ENCODE data around the gene CNIH2. TPM values are rescaled to one million over a fixed set of nuclear protein-coding genes. Genes with fewer than 3 reads are reported as not detected.
"Not testable (repeated sequence)": the region's sequence is repeated elsewhere in the genome, so short reads cannot be mapped to it uniquely, and the experiment has no call there.

CNIH2 gene
- total RNA-seq, 1 donor from 2014 or later = 0.22 TPM

GRCh38 chr11:66310324-66310723 lies 32.3 kb downstream of the CNIH2 start:
- DNase-seq (ENCODE audit: low spot score) = no peak
- intact Hi-C loops (cut with DNase I) = loop anchor here (2.0 kb wide), 1 partner anchor 76 kb away; no protein-coding TSS in a partner anchor

DNA sequence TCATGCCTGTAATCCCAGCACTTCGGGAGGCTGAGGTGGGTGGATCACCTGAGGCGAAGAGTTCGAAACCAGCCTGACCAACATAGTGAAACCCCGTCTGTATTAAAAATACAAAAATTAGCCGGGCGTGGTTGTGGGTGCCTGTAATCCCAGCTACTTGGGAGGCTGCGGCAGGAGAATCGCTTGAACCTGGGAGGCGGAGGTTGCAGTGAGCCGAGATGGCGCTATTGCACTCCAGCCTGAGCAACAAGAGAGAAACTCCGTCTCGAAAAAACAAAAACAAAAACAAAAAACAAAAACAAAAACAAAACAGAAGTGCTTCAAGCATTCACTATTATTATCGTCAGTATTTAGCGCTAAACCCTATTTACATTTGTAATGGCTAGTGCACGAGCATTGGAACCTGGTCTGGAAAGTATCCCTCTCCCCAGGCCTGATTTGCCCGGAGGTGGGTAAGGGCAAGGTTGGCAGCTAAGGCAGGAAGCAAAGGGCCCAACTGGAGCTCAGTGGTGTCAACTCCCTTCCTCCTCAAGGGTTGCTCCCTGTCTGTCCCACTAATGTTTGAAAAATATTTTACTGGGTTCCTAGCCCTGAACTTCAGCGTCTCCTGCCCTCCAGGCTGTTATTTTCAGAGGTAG lies 32.9 kb downstream of the CNIH2 start:
- intact Hi-C loops (cut with DNase I) = loop anchor here (2.0 kb wide), 1 partner anchor 76 kb away; no protein-coding TSS in a partner anchor
- DNase-seq (ENCODE audit: low spot score) = not testable (repeated sequence)

- no peak for DNase-seq (ENCODE audit: low spot score)
- intact Hi-C loops (cut with DNase I) = loop anchor here (2.0 kb wide), 1 partner anchor 75 kb away; no protein-coding TSS in a partner anchor
These were observed 33.5 kb downstream of the CNIH2 start for GRCh38 chr11:66311470-66311964.

- peak; percentile 94 for DNase-seq (ENCODE audit: low spot score)
- intact Hi-C loops (cut with DNase I) = loop anchor here (1.0 to 2.0 kb wide), 2 partner anchors 16 to 75 kb away; no protein-coding TSS in a partner anchor
These were observed 34.1 kb downstream of the CNIH2 start for GRCh38 chr11:66311965-66312548.

GRCh38 chr11:66312549-66313320 lies 34.8 kb downstream of the CNIH2 start:
- intact Hi-C loops (cut with DNase I) = loop anchor here (1.0 kb wide), 1 partner anchor 16 kb away; no protein-coding TSS in a partner anchor
- DNase-seq (ENCODE audit: low spot score) = peak; percentile 98

- intact Hi-C loops (cut with DNase I) = no loop called here
- no peak for DNase-seq (ENCODE audit: low spot score)
These were observed 35.6 kb downstream of the CNIH2 start for GRCh38 chr11:66313321-66314185.

DNA sequence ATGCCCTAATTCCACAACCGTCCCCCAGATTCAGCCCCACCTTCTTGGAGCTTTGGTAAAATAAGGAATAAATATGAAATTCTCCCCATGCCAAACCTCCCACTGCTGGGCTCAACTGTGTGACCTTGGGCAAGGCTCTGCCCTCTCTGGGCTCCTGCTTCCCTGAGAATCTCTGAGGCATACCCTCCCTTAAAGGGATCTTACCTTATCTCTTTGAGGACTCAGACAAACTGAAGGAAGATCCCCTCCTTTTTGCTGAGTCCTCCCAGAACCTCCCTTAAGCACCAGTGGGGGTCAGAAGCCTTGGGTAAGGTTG lies 36.2 kb downstream of the CNIH2 start:
- DNase-seq (ENCODE audit: low spot score) = no peak
- intact Hi-C loops (cut with DNase I) = no loop called here

GRCh38 chr11:66314561-66315497 lies 36.9 kb downstream of the CNIH2 start:
- intact Hi-C loops (cut with DNase I) = no loop called here
- DNase-seq (ENCODE audit: low spot score) = no peak

DNA sequence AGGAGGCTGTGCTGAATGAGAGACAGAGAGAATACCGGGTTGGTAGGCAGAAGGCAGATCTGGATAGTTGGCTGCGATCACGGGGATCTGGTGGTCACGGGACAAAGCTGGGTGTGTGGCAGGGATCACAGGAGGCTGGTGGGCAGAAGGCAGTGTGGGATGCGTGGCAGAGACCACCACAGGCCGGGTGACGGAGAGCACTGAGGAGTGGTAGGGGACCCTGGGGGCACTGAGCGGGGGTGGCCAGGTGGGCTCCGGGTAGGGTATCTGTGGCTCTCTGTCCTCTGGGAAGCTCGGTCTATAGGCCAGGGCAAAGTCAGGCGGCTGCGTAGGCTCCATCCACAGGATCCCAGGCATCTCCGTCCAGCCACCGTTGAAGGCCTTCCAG lies 37.5 kb downstream of the CNIH2 start:
- DNase-seq (ENCODE audit: low spot score) = no peak

DNA sequence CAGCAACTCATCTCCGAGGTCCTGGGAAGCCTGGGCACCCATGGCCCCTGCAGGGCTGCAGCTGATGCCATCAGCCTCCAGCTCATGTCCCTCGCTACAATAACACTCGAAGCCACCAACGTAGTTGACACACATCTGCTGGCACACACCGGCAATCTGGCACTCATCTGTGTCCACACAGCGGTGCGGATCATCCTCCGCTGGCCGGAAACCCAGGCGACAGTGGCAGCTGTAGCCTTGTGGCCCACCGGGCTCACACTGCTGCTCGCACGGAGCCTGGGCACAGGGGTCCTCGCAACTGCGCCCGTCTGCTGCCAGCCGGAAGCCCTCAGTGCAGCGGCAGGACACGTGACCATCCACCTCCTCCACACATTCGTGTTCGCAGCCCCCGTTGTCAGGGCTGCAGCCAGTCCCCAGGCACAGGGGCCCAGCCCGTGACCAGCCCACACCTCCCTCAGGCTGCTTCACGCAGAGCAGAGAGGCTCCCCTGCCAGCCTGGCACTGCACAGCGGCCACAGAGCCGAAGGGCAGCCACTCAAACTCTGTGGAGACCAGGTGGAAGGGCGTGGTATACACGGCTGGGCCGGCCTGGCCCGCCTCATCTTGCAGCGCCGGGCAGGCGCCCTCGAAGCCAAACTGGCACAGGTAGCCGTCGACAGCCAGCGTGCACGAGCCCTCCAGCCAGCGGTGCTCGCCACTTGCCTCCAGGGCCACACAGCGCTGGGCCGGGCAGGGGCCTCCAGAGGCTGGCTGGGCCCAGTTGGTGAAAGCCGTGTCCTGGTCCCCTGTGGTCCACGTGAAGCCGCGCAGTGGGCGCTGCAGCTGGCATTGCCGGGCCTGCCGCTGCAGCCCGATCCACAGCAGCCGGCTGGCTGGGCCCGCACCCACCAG lies 38.2 kb downstream of the CNIH2 start:
- intact Hi-C loops (cut with DNase I) = no loop called here
- no peak for DNase-seq (ENCODE audit: low spot score)

More for the DNA sequence above, 37.5 kb downstream of the CNIH2 start:
- intact Hi-C loops (cut with DNase I) = no loop called here

DNA sequence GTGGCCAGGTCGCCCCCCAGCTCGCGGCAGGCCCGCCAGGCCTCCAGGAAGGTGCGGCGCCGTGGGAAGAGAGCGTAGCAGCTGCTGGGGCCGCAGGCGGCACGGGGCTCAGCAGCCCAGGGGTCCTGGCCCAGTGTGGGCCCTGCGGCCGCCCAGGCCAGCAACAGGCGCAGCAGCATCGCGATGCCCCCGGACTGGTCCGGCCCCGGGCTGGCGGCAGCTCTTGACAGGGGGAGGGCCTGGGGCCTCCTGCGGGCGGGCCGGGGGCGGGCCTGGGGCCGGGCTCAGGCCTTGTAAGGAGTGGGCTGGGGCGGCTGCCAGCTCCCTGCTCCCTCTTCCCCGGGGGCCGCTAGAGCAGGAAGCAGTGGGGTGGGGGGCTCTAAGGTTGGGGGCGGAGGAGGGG lies 38.9 kb downstream of the CNIH2 start, which contains the start of gene CD248:
Gene CD248 (minus strand): TSS at position 196 of the 403 bp plus-strand sequence. CDS start 17 bp downstream, at position 179.
- peak; percentile 85 for DNase-seq (ENCODE audit: low spot score)
- intact Hi-C loops (cut with DNase I) = no loop called here

DNA sequence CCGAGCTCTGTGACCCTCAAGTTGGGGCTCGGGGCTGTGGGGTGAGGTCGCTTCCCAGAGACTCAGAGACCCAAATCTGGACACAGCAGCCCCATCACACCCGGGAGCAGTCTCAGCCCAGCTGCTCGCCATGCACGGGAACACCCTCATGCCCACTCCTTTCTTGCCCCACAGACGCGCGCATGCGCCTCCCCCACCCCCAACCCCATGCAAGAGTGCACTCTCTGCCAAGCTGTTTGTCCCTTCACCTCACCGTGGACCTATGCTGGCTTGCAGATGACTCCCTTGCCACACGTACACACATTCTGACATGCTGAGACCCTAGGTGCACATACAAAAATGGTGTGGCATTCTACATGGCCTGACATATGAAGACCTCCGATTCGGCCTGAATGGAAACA lies 39.3 kb downstream of the CNIH2 start:
- no peak for DNase-seq (ENCODE audit: low spot score)
- intact Hi-C loops (cut with DNase I) = no loop called here

GRCh38 chr11:66317723-66318599 lies 40.0 kb downstream of the CNIH2 start:
- DNase-seq (ENCODE audit: low spot score) = no peak
- intact Hi-C loops (cut with DNase I) = no loop called here

DNA sequence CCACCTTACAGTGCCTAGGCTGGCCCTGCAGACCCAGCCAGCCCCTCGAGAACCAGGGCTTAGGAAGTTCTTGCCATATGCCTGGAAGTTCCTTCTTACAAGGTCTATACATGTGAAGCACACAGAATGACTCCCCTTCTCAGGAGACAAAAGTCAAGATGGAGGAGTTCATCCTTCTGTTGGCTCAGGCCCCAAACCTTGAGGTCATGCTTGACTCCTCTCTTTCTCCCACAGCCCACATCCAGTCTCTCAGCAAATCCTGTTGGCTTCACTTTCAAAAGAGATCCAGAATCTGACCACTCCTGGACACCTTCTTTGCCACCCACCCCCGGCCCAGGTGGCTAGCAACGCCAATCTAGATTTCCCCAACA lies 40.6 kb downstream of the CNIH2 start:
- DNase-seq (ENCODE audit: low spot score) = no peak
- intact Hi-C loops (cut with DNase I) = no loop called here

GRCh38 chr11:66320289-66320688 lies 42.3 kb downstream of the CNIH2 start:
- intact Hi-C loops (cut with DNase I); DNase-seq (ENCODE audit: low spot score): not testable (repeated sequence)

DNA sequence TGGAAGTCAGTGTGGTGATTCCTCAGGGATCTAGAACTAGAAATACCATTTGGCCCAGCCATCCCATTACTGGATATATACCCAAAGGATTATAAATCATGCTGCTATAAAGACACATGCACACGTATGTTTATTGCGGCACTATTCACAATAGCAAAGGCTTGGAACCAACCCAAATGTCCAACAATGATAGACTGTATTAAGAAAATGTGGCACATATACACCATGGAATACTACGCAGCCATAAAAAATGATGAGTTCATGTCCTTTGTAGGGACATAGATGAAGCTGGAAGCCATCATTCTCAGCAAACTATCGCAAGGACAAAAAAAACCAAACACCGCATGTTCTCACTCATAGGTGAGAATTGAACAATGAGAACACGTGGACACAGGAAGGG lies 42.8 kb downstream of the CNIH2 start:
- intact Hi-C loops (cut with DNase I); DNase-seq (ENCODE audit: low spot score): not testable (repeated sequence)
